Fibroblast of skin of scalp (primary cell): ENCODE data around the gene CRY1.

Source experiments
- DNase-seq: peaks from one replicate; pipeline ENCODE4 v3.0.0-alpha.2; 2013

Gene CRY1

DNA sequence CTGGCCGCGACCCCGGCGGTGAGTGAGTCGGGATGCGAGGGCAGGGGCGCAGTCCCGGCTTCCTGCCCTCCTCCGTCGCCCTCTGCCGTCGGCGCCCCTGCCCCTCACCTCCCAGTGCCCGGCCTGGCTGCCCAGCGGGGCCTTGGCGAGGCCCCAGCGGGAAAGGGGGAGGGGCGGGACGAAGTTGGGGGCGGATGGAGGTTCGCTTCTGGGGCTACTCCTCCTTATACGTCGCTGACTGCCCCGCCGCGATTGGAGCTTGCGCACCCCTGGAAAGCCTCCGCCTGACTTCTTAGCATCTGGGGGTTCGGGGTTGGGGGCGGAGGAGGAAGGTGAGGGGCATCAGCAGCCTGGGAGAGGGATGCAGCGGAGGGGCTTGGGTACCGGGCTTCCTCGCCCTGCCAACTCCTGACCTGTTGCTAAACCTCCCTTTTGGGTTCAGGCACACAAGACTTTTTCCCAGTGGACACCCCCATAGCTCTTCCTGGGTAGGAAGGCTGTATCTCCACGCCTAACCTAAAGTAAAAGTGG lies 137.2 kb downstream of the CRY1 start:
- DNase-seq: peak; percentile 68

DNA sequence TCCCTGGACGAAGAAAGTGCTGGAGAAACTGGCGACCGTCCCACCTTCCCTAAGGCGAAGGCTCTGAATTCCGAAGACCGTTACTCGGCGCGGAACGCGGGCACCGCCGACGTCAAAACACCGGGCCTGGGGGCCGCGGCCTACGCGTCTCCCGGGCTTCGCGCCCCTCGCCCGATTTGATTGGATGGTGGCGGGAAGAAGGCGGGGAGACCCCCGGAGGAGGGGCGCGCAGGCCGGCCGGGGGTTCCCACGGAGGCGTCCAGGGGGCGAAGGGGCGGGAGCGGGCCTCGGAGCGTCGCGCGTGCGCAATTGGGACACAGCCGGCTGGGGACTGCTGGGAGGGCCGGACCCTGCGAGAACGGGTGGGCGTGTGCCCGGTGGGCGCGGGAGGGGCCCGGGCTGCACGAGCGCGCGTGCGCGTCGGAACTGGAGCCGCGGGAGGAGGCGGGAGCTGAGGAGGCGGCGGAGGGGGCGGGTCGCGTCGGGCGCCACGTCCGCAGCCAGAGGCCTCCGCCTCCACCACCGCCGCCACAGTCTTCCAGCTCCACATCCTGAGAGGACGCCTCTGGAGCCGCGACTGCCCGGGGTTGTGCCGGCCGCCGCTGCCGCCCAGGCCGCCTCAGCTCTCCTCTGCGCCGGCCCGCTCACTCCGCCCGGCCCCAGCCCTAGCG lies 137.8 kb downstream of the CRY1 start, which contains the start of gene TMEM263:
Gene TMEM263 (plus strand): TSS at position 531 of the 671 bp plus-strand sequence. CDS start 11,210 bp downstream, outside the sequence.
- peak; percentile 98 for DNase-seq

DNA sequence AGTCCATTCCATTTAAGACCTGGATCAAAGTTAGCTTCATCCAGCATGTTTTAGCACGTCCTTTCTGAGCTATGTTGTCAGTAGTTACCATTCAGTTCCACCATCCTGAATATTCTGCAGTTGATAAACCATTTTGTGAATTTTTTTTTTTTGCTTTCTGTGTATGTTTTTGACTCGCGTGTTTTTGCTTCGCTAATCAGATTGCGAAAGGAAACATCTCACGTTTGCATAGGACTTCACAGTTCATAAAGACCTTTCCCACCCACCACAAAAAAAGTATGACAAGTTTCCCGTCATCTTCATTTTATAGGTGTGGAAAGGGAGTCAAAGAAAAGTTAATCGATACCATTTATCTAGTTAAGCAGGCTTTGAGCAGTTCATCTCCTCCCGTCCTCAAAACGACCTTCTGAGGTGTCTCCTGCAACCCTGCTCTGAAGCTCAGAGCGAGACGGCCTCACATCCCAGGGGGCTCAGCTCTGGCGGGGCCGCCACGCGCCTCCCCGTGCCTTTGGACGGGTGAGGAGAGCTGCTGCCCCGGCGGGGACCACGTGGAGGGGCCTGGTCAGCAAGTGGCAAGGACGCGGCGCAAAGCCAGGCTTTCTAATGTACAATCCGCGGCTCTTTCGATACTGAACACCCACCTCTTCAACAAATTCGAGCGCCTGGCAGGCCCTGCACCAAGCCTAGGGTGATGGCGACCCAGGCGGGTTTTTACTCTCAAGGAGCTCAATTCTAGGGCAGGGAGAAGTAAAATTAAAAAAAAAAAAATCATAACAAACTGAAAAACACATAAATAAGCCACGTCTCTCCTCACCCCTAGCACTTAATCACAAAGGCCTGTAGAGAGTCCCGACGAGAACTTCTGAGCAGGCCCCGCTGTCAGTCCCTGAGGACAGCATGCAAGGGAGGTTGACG lies 138.6 kb downstream of the CRY1 start:
- peak; percentile 32 for DNase-seq

DNA sequence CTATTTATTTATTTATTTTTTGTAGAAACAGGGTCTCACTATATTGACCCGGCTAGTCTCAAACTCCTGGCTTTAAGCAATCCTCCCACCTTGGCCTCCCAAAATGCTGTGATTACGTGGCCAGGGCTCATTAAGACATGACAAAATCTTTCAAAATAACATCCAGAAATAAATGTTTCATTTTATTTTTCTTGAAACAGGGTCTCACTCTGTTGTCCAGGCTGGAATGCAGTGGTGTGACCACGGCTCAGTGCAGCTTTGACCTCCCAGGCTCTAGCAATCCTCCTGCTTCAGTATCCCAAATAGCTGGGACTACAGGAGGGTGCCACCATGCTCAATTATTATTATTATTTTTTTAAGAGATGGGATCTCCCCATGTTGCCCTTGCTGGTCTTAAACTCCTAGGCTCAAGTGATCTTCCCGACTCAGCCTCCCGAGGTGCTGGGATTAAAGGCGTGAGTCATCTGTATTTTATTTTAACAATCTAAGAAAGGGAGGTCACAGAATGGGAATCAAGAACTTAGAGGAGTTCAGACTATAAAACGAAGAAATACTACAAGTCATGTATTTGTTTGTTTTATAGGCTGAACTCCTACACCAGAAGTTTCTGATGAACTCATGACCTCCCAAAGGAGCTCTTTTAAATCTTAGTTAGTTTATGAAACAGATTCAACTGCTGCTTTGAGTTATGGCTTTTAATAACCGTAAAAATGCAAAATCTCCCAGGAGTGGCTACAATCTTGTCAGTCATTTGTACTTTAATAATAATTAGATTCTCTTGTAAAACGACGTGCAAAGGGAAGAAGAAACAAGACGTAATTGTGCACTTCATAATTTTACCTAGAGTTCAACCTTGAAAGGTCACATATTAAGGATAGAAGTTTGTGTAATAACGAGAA lies 139.7 kb downstream of the CRY1 start:
- peak; percentile 46 for DNase-seq

DNA sequence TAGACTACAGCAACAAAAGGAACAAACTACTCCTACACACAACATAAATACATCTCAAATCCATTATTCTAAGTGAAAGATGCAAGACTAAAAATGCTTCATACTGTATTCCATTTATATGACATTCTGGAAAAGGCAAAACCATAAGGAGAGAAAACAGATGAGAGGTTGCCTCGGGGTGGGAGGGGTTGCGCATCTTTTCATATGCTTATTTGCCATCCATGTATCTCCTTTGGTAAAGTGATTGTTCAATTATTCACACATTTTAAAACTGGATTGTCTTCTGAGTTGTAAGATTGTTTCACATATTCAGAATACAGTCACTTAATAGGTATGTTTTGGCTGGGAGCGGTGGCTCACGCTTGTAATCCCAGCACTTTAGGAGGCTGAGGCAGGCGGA lies 142.8 kb downstream of the CRY1 start:
- no peak for DNase-seq

DNA sequence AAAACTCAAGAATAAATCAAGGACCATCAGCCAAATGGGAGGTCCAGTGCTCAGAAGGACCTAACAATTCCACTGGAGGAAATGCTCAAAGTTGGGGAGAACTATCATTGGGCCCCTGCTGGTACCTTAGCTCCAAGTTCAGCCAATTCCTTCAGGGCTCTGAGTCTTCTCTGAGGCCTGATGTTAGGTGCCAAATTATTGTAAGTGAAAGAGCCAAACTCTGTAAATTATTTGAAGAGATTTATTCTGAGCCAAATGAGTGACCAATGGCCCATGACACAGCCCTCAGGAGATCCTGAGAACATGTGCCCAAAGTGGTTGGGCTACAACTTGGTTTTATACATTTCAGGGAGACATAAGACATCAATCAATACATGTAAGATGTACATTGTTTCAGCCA lies 145.9 kb downstream of the CRY1 start:
- DNase-seq: no peak

DNA sequence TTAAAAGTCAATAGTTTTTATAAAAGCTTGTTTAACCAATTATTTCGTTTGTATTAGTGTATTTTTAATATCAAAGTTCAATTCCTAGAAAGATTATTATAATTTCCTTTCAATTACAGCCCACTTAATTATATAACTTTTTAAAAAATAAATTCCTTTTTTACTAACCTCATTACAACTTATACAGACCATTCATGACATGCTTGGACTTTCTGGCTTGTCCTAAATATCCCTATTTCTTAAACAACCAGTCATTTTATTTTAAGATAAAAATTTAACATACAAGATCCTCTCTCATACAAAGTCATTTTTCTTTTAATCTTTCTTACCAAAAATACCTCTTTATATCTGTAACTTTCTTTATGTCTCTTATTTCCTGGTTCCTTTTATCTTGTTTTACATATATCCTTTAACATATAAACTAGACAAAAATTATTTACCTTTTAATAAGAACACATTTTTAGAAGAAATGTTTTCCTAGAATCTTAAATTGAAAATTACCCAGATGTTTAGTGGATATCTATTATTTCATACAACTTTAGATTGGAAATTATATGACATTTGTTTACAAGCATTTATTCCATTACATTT lies 148.0 kb downstream of the CRY1 start:
- no peak for DNase-seq

DNA sequence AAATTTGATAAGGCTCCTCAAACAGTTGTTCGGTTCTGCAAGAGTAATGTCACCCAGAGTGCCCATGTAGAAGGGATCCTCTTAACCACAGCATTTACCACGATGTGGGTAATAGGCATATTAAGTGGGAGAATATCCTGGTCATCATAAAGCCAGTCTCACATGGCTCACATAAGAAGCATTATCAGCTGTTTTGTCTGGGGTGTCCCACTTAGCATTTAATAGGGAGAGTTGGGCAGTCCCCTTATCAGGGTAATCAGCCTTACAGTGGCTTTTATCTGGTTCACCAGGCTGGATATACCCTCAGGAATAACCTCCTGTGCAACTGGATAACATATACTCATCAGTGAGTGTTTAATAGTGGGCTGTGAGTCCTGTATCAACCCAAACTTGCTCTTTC lies 150.6 kb downstream of the CRY1 start:
- no peak for DNase-seq

DNA sequence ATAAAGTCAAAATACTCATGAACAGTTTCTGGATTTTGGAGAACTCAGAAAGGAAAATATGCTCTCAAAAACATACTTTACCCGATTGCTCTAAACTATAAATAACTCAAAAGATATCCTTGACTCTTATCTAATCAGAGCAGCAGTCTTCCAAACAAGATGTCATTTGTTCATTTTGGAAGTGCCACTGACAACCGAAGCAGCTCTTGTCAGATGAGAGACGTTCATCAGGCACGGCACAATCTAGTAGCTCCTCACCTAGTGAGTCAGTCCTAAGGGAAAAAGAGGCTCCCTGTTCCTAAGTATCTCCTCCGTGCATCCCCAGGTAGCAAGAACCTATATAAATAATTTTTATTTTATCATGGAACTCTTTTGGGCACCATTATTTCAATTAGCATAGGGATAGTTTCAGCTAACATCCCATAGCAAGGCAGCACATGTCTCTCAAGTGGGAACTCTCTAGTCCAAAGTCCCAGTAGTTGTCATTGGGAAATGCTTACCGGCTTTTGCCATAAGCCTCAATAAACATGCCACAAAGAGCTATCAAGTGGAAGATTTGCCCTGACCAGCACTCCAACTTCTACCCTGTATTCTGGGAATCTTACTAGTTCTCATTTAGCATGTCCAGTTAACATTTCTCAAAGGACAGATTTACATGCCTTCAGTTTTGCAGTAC lies 151.7 kb downstream of the CRY1 start:
- no peak for DNase-seq
